Endothelial cell (in vitro differentiated cells): ENCODE results near the gene TSPAN13. TPM values are rescaled to one million over a fixed set of nuclear protein-coding genes. Genes with fewer than 3 reads are reported as not detected.

Experiments
- DNase-seq: peaks from one replicate; pipeline ENCODE4 v3.0.0; 2021; ENCODE audit warnings: low spot score
- H3K27ac Mint-ChIP-seq: one replicate; pipeline ENCODE4 v1.8.0; 2021; ENCODE audit warnings: mixed read lengths, inconsistent platforms; ENCODE audit not compliant: unreplicated experiment
- H3K27me3 Mint-ChIP-seq: one replicate; pipeline ENCODE4 v1.8.0; 2021; ENCODE audit warnings: mild to moderate bottlenecking, moderate library complexity, mixed read lengths, inconsistent platforms; ENCODE audit not compliant: unreplicated experiment
- H3K36me3 Mint-ChIP-seq: one replicate; pipeline ENCODE4 v1.8.0; 2021; ENCODE audit warnings: mild to moderate bottlenecking, low read depth, mixed read lengths, inconsistent platforms; ENCODE audit not compliant: unreplicated experiment
- H3K4me1 Mint-ChIP-seq: one replicate; pipeline ENCODE4 v1.8.0; 2021; ENCODE audit warnings: mild to moderate bottlenecking, mixed read lengths, inconsistent platforms; ENCODE audit not compliant: unreplicated experiment
- H3K4me3 Mint-ChIP-seq: one replicate; pipeline ENCODE4 v1.8.0; 2021; ENCODE audit warnings: mild to moderate bottlenecking, mixed read lengths, inconsistent platforms; ENCODE audit not compliant: unreplicated experiment
- H3K9me3 Mint-ChIP-seq: one replicate; pipeline ENCODE4 v1.8.0; 2021; ENCODE audit warnings: mixed read lengths, inconsistent platforms; ENCODE audit not compliant: unreplicated experiment
- CTCF ChIP-seq: fragments of 200-600 bp; sonication (generic); IDR thresholded peaks from one replicate; pipeline ENCODE4 v1.5.0; 2021; ENCODE audit warnings: antibody characterized with exemption; ENCODE audit not compliant: unreplicated experiment
- total RNA-seq: library from RNA; stranded (reverse); fragmentation: NEBNext Ultra II Directional; extraction: Animal tissue kit (Norgen Biotek cat#: 25700); gene quantifications from one replicate; pipeline ENCODE4 v1.2.1, GENCODE V29; 2021; ENCODE audit not compliant: unreplicated experiment

The TSPAN13 gene
- total RNA-seq, 1 donor from 2014 or later, result 82.0 TPM

GRCh38 chr7:16730937-16731336 lies 22.6 kb upstream of the TSPAN13 start:
- H3K36me3 Mint-ChIP-seq, result no peaks in the 10 kb centered on the region
- H3K27ac Mint-ChIP-seq, result no peak overlapping the region
- H3K27me3 Mint-ChIP-seq, result peaks cover 4% of the 10 kb centered on the region
- H3K4me1 Mint-ChIP-seq, result peaks cover 17% of the 10 kb centered on the region
- H3K9me3 Mint-ChIP-seq, result no peaks in the 10 kb centered on the region
- no peak for DNase-seq
- TF ChIP-seq CTCF, result no peak
- no peak overlapping the region for H3K4me3 Mint-ChIP-seq

- Mint-ChIP-seq H3K27me3 (peaks cover 4% of the 10 kb centered on the region), H3K36me3 (no peaks in the 10 kb centered on the region), H3K4me3 (no peak overlapping the region), H3K27ac (no peak overlapping the region), H3K9me3 (no peaks in the 10 kb centered on the region), H3K4me1 (peaks cover 17% of the 10 kb centered on the region)
- DNase-seq, result no peak
- no peak for TF ChIP-seq CTCF
Observed at GRCh38 chr7:16732828-16733227, 20.7 kb upstream of the TSPAN13 start.

- Mint-ChIP-seq H3K9me3 (no peaks in the 10 kb centered on the region), H3K4me3 (no peak overlapping the region), H3K36me3 (no peaks in the 10 kb centered on the region), H3K27me3 (peaks cover 6% of the 10 kb centered on the region), H3K4me1 (peaks cover 17% of the 10 kb centered on the region), H3K27ac (no peak overlapping the region)
- no peak for TF ChIP-seq CTCF
- DNase-seq, result no peak
Observed at GRCh38 chr7:16734148-16734726, 19.3 kb upstream of the TSPAN13 start.

GRCh38 chr7:16735020-16735419 lies 18.5 kb upstream of the TSPAN13 start:
- DNase-seq, result no peak
- H3K36me3 Mint-ChIP-seq, result no peaks in the 10 kb centered on the region
- no peaks in the 10 kb centered on the region for H3K9me3 Mint-ChIP-seq
- H3K27ac Mint-ChIP-seq, result no peak overlapping the region
- peaks cover 17% of the 10 kb centered on the region for H3K4me1 Mint-ChIP-seq
- peaks cover 6% of the 10 kb centered on the region for H3K27me3 Mint-ChIP-seq
- H3K4me3 Mint-ChIP-seq, result no peak overlapping the region
- TF ChIP-seq CTCF, result no peak

GRCh38 chr7:16738011-16738688 lies 15.4 kb upstream of the TSPAN13 start:
- Mint-ChIP-seq H3K4me1 (peaks cover 27% of the 10 kb centered on the region), H3K27me3 (peaks cover 3% of the 10 kb centered on the region), H3K4me3 (no peak overlapping the region), H3K9me3 (no peaks in the 10 kb centered on the region), H3K27ac (no peak overlapping the region), H3K36me3 (no peaks in the 10 kb centered on the region)
- TF ChIP-seq CTCF, result no peak
- no peak for DNase-seq
